Stomach (tissue), 4 donors: ENCODE data around the gene GPS1.

ENCODE experiments used
- EP300 ChIP-seq: sonication (generic); formaldehyde crosslinking; IDR thresholded peaks from one replicate; pipeline ENCODE4 v1.6.1; 2017; ENCODE audit warnings: antibody characterized with exemption
- POLR2A ChIP-seq, 4 donors: fragments of 450-650 bp; IDR thresholded peaks; one replicate each; pipeline ENCODE4 v1.6.1; 2016; ENCODE audit warnings: antibody characterized with exemption in 4 of 4, control low read depth in 2 of 4, mild to moderate bottlenecking in 1 of 4, moderate library complexity in 1 of 4
- POLR2AphosphoS5 ChIP-seq, 3 donors: sonication (generic); formaldehyde crosslinking; IDR thresholded peaks; one replicate each; pipeline ENCODE4 v1.6.1; 2016; ENCODE audit warnings: antibody characterized with exemption in 3 of 3
- TF ChIP-seq, protein P1 (sequence below), 7 experiments: fragments of 450-650 bp in 4 of 7; fragments of 200-600 bp in 3 of 7; sonication (generic) in 3 of 7; IDR thresholded peaks; one replicate each; pipeline ENCODE4 v1.5.1; 2016 to 2019; ENCODE audit warnings: antibody characterized with exemption in 7 of 7, control low read depth in 2 of 7, mild to moderate bottlenecking in 1 of 7

DNA sequence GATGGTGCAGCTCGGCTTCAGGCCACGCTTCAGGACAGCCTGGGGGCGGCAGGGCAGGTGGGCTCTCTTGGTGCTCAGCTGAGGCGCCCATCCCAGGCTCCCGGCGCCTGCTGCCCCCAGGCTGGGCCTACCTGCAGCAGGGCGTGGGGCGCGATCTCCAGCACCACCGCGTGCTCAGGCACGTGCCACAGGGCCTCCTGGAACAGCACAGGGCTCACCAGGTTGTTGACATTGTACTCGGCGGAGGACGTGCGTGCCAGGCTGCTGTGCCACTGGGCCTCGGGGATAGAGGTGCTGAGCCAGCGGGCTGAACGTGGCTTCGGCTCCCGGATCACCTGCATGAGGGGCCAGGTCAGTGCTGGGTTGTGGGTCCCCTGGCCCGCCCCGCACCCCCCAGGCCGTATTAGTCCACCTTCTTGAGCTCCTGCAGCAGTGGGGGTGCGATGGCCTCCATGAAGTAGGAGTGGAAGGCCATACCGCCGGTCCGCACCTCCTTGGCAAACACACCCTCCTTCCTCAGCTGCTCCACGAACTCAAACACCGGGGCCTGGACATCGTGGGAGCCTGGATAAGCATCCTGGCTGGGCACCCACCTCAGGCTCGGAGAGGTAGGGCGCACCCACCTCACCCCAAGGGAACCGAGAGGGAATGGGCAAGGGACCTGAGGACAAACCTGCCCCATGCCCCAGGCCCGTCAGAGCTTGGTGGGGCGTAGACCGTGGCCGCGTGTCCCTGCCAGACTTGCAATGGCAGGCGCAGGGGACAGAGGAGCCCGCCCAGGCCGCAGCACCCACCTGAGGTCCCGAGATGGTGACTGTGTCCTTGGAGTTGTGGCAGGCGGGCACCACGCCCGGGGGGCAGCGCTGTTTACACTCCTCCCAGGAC, 37.4 kb downstream of the GPS1 start:
- TF ChIP-seq POLR2A (IDR thresholded peaks at IDR 0.05) (no peak), EP300 (no peak), POLR2AphosphoS5 (IDR thresholded peaks at IDR 0.05) (no peak)
- TF ChIP-seq, protein P1, sequence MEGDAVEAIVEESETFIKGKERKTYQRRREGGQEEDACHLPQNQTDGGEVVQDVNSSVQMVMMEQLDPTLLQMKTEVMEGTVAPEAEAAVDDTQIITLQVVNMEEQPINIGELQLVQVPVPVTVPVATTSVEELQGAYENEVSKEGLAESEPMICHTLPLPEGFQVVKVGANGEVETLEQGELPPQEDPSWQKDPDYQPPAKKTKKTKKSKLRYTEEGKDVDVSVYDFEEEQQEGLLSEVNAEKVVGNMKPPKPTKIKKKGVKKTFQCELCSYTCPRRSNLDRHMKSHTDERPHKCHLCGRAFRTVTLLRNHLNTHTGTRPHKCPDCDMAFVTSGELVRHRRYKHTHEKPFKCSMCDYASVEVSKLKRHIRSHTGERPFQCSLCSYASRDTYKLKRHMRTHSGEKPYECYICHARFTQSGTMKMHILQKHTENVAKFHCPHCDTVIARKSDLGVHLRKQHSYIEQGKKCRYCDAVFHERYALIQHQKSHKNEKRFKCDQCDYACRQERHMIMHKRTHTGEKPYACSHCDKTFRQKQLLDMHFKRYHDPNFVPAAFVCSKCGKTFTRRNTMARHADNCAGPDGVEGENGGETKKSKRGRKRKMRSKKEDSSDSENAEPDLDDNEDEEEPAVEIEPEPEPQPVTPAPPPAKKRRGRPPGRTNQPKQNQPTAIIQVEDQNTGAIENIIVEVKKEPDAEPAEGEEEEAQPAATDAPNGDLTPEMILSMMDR (IDR thresholded peaks at IDR 0.05): no peak
